Suprapubic skin (tissue), 4 donors: Measurements from ENCODE around the gene EEF1A2.

Experiments used
- EP300 ChIP-seq: sonication (generic); formaldehyde crosslinking; IDR thresholded peaks from one replicate; pipeline ENCODE4 v1.6.1; 2017; ENCODE audit warnings: antibody characterized with exemption
- POLR2A ChIP-seq, 2 donors: fragments of 450-650 bp; IDR thresholded peaks; one replicate each; pipeline ENCODE4 v1.6.1; 2017; ENCODE audit warnings: antibody characterized with exemption in 2 of 2, mild to moderate bottlenecking in 2 of 2, moderate library complexity in 2 of 2
- POLR2AphosphoS5 ChIP-seq, 3 donors: sonication (generic); formaldehyde crosslinking; IDR thresholded peaks; one replicate each; pipeline ENCODE4 v1.6.1; 2017; ENCODE audit warnings: antibody characterized with exemption in 3 of 3
- TF ChIP-seq, protein P1 (sequence below), 2 donors: fragments of 200-600 bp in 1 of 2; fragments of 450-650 bp in 1 of 2; sonication (generic) in 1 of 2; IDR thresholded peaks; one replicate each; pipeline ENCODE4 v1.5.1; 2016 to 2019; ENCODE audit warnings: antibody characterized with exemption in 2 of 2, mild to moderate bottlenecking in 1 of 2, moderate library complexity in 1 of 2

DNA sequence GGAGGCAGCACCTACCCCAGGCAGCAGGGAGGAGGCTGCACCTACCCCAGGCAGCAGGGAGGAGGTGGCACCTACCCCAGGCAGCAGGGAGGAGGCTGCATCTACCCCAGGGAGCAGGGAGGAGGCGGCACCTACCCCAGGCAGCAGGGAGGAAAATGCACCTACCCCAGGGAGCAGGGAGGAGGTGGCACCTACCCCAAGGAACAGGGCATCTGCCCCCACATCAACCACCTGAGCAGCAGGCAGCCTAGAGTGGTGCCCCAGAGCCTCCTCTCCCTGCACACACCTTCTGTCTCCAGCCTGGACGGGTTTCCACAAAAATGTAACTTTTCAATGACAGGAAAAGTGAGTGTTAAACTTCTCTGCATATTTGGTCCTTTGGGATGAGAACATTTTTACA, 36.6 kb downstream of the EEF1A2 start:
- TF ChIP-seq, protein P1, sequence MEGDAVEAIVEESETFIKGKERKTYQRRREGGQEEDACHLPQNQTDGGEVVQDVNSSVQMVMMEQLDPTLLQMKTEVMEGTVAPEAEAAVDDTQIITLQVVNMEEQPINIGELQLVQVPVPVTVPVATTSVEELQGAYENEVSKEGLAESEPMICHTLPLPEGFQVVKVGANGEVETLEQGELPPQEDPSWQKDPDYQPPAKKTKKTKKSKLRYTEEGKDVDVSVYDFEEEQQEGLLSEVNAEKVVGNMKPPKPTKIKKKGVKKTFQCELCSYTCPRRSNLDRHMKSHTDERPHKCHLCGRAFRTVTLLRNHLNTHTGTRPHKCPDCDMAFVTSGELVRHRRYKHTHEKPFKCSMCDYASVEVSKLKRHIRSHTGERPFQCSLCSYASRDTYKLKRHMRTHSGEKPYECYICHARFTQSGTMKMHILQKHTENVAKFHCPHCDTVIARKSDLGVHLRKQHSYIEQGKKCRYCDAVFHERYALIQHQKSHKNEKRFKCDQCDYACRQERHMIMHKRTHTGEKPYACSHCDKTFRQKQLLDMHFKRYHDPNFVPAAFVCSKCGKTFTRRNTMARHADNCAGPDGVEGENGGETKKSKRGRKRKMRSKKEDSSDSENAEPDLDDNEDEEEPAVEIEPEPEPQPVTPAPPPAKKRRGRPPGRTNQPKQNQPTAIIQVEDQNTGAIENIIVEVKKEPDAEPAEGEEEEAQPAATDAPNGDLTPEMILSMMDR (IDR thresholded peaks at IDR 0.05): no peak
- TF ChIP-seq POLR2AphosphoS5 (IDR thresholded peaks at IDR 0.05) (no peak), EP300 (no peak), POLR2A (IDR thresholded peaks at IDR 0.05) (no peak)
